MM.1S (cell line): ENCODE data around the gene SAMD9L.
A peak's percentile ranks its signal among the peaks of the same experiment; 100 is the strongest.

Experiments
- DNase-seq: peaks from one replicate; pipeline ENCODE4 v3.0.0-alpha.2; 2015
- H2AFZ ChIP-seq: fragments of 300-600 bp; sonication (generic); 2 replicates; pipeline ENCODE4 v1.6.0; 2016; ENCODE audit warnings: antibody characterized with exemption, low read length
- H3F3A ChIP-seq: fragments of 300-600 bp; sonication (generic); 2 replicates; pipeline ENCODE4 v1.6.1; 2016; ENCODE audit warnings: mild to moderate bottlenecking, antibody characterized with exemption, low read length, moderate library complexity, mixed read lengths; ENCODE audit not compliant: insufficient read depth
- H3K27ac ChIP-seq: fragments of 300-600 bp; sonication (generic); 2 replicates; pipeline ENCODE4 v1.5.1; 2016; ENCODE audit warnings: mild to moderate bottlenecking, low read length
- H3K27me3 ChIP-seq: fragments of 300-600 bp; sonication (generic); replicated peaks from 2 replicates; pipeline ENCODE4 v1.6.0; 2016; ENCODE audit warnings: low read length; ENCODE audit not compliant: insufficient read depth
- H3K36me3 ChIP-seq: fragments of 300-600 bp; sonication (generic); replicated peaks from 2 replicates; pipeline ENCODE4 v1.6.1; 2016; ENCODE audit warnings: mild to moderate bottlenecking, low read length, mixed read lengths; ENCODE audit not compliant: insufficient read depth
- H3K4me1 ChIP-seq: fragments of 300-600 bp; sonication (generic); 2 replicates; pipeline ENCODE4 v1.6.1; 2016; ENCODE audit warnings: low read length, mixed read lengths
- H3K4me2 ChIP-seq: fragments of 300-600 bp; sonication (generic); 2 replicates; pipeline ENCODE4 v1.6.0; 2016; ENCODE audit warnings: low read depth, low read length
- H3K4me3 ChIP-seq: fragments of 300-600 bp; sonication (generic); 2 replicates; pipeline ENCODE4 v1.5.1; 2016; ENCODE audit warnings: low read length, mixed read lengths
- H3K79me2 ChIP-seq: fragments of 300-600 bp; sonication (generic); 2 replicates; pipeline ENCODE4 v1.6.1; 2016; ENCODE audit warnings: mixed run types, low read length, mixed read lengths
- H3K9ac ChIP-seq: fragments of 300-600 bp; sonication (generic); 2 replicates; pipeline ENCODE4 v1.6.1; 2016; ENCODE audit warnings: low read length, mixed read lengths
- H3K9me2 ChIP-seq: fragments of 300-600 bp; sonication (generic); replicated peaks from 2 replicates; pipeline ENCODE4 v1.6.1; 2016; ENCODE audit warnings: mild to moderate bottlenecking, low read length, mixed read lengths; ENCODE audit not compliant: insufficient read depth
- H3K9me3 ChIP-seq: fragments of 300-600 bp; sonication (generic); replicated peaks from 2 replicates; pipeline ENCODE4 v1.6.1; 2016; ENCODE audit warnings: mild to moderate bottlenecking, low read length, mixed read lengths; ENCODE audit not compliant: insufficient read depth
- H4K20me1 ChIP-seq: fragments of 300-600 bp; sonication (generic); 2 replicates; pipeline ENCODE4 v1.6.1; 2016; ENCODE audit warnings: mild to moderate bottlenecking, low read length, moderate library complexity, mixed read lengths; ENCODE audit not compliant: insufficient read depth
- CTCF ChIP-seq: fragments of 300-600 bp; sonication (generic); IDR thresholded peaks from 2 replicates; pipeline ENCODE4 v1.5.1; 2016; ENCODE audit warnings: antibody characterized with exemption, low read length, mixed read lengths
- EZH2 ChIP-seq: fragments of 300-600 bp; sonication (generic); optimal IDR thresholded peaks from 2 replicates; pipeline ENCODE3; 2017; ENCODE audit warnings: low read depth, mild to moderate bottlenecking, antibody characterized with exemption, low read length, mixed read lengths
- EZH2phosphoT487 ChIP-seq: fragments of 300-600 bp; sonication (generic); IDR thresholded peaks from 2 replicates; pipeline ENCODE4 v1.6.1; 2018; ENCODE audit warnings: antibody characterized with exemption, low read length

The SAMD9L gene

GRCh38 chr7:93148727-93149126 is 542 bp upstream of the SAMD9L start:
- no peaks in the 10 kb centered on the region for H4K20me1 ChIP-seq
- H3K27ac ChIP-seq, result peak overlapping the region; percentile 67; the same call in 1 of the 2 replicates
- no peak for TF ChIP-seq EZH2
- no peak for TF ChIP-seq EZH2phosphoT487
- no peak for TF ChIP-seq CTCF
- peak overlapping the region; percentile 49 for H2AFZ ChIP-seq
- no peak overlapping the region for H3K9ac ChIP-seq
- peaks cover 14% of the 10 kb centered on the region for H3F3A ChIP-seq
- H3K4me1 ChIP-seq, result peaks cover 12% of the 10 kb centered on the region
- H3K9me2 ChIP-seq, result no peaks in the 10 kb centered on the region
- H3K27me3 ChIP-seq, result no peaks in the 10 kb centered on the region
- H3K79me2 ChIP-seq, result peaks cover 35% of the 10 kb centered on the region
- no peak overlapping the region; the same call in 1 of the 2 replicates for H3K4me3 ChIP-seq
- peaks cover 10% of the 10 kb centered on the region; the same call in 1 of the 2 replicates for H3K36me3 ChIP-seq
- no peak for DNase-seq
- no peaks in the 10 kb centered on the region for H3K9me3 ChIP-seq
- peak overlapping the region; percentile 79 for H3K4me2 ChIP-seq

DNA sequence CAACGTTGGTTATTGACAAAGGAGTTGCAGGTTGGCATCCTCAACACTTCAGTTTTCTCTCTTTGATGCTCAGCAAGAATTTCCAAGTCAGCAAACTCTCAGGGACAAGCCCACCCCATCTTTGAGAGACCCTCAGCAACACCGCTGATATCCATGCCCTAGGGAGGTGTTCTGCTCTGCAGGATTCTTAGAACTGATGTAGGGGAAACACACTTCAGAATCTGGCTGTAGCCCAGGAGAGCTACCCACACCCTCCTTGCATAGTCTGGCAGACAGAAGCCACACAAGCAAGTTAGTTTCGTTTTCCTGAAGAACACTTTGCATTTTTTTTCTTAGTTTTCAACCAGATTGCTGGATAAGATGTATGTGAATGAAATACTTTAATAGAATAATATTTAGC is 822 bp downstream of the SAMD9L start:
- H3F3A ChIP-seq, result peaks cover 14% of the 10 kb centered on the region
- H3K9me2 ChIP-seq, result no peaks in the 10 kb centered on the region
- H4K20me1 ChIP-seq, result no peaks in the 10 kb centered on the region
- no peaks in the 10 kb centered on the region for H3K27me3 ChIP-seq
- TF ChIP-seq EZH2phosphoT487 (no peak), EZH2 (no peak)
- peaks cover 12% of the 10 kb centered on the region for H3K4me1 ChIP-seq
- peak overlapping the region; percentile 79 for H3K4me2 ChIP-seq
- peaks cover 35% of the 10 kb centered on the region for H3K79me2 ChIP-seq
- peaks cover 17% of the 10 kb centered on the region; the same call in 1 of the 2 replicates for H3K36me3 ChIP-seq
- peak; percentile 67 for DNase-seq
- H2AFZ ChIP-seq, result peak overlapping the region; percentile 47
- H3K9me3 ChIP-seq, result no peaks in the 10 kb centered on the region
- peak overlapping the region; percentile 67 for H3K27ac ChIP-seq
- peak overlapping the region; percentile 73 for H3K4me3 ChIP-seq
- peak overlapping the region; percentile 47 for H3K9ac ChIP-seq

GRCh38 chr7:93146472-93147141 is 1.6 kb downstream of the SAMD9L start:
- peak; percentile 42 for DNase-seq
- H3K4me2 ChIP-seq, result peak overlapping the region; percentile 79

More at GRCh38 chr7:93146472-93147141, 1.6 kb downstream of the SAMD9L start:
- no peaks in the 10 kb centered on the region for H3K9me2 ChIP-seq
- peaks cover 14% of the 10 kb centered on the region for H3F3A ChIP-seq
- no peaks in the 10 kb centered on the region for H3K27me3 ChIP-seq
- H3K27ac ChIP-seq, result peak overlapping the region; percentile 67
- no peaks in the 10 kb centered on the region for H4K20me1 ChIP-seq
- H3K4me3 ChIP-seq, result peak overlapping the region; percentile 73
- H3K36me3 ChIP-seq, result peaks cover 17% of the 10 kb centered on the region; the same call in 1 of the 2 replicates
- H3K9me3 ChIP-seq, result no peaks in the 10 kb centered on the region
- H3K79me2 ChIP-seq, result peaks cover 35% of the 10 kb centered on the region
- H3K9ac ChIP-seq, result peak overlapping the region; percentile 47
- TF ChIP-seq CTCF (no peak), EZH2phosphoT487 (no peak), EZH2 (no peak)
- peak overlapping the region; percentile 47 for H2AFZ ChIP-seq
- H3K4me1 ChIP-seq, result peaks cover 12% of the 10 kb centered on the region
